ENCODE measurements around the gene TSPAN9. TPM values are rescaled to one million over a fixed set of nuclear protein-coding genes. Genes with fewer than 3 reads are reported as not detected.
A peak's percentile ranks its signal among the peaks of the same experiment; 100 is the strongest.

The TSPAN9 gene
- total RNA-seq, 1 donor from 2014 or later: 23.8 TPM

- peaks cover 17% of the 10 kb centered on the region for H3K4me1 Mint-ChIP-seq
- peak overlapping the region; percentile 71 for H3K27ac Mint-ChIP-seq (ENCODE audit: unreplicated experiment)
- peaks cover 8% of the 10 kb centered on the region for H3K36me3 Mint-ChIP-seq (ENCODE audit: low read depth)
- no peak for TF ChIP-seq CTCF (conservative IDR thresholded peaks at IDR 0.05)
- no peaks in the 10 kb centered on the region for H3K27me3 Mint-ChIP-seq (ENCODE audit: low read depth)
- no peak for DNase-seq (ENCODE audit: low read depth, low spot score)
- H3K4me3 Mint-ChIP-seq: no peak overlapping the region
- peaks cover 6% of the 10 kb centered on the region for H3K9me3 Mint-ChIP-seq
Measured at GRCh38 chr12:3122841-3123678, 45.9 kb downstream of the TSPAN9 start.

- Mint-ChIP-seq H3K36me3 (ENCODE audit: low read depth) (peaks cover 8% of the 10 kb centered on the region), H3K4me3 (no peak overlapping the region), H3K9me3 (peaks cover 6% of the 10 kb centered on the region), H3K4me1 (peaks cover 15% of the 10 kb centered on the region), H3K27me3 (ENCODE audit: low read depth) (no peaks in the 10 kb centered on the region), H3K27ac (ENCODE audit: unreplicated experiment) (no peak overlapping the region)
- no peak for TF ChIP-seq CTCF (conservative IDR thresholded peaks at IDR 0.05)
- DNase-seq (ENCODE audit: low read depth, low spot score): no peak
Measured at GRCh38 chr12:3123729-3124128, 46.5 kb downstream of the TSPAN9 start.

- DNase-seq (ENCODE audit: low read depth, low spot score): no peak
- Mint-ChIP-seq H3K27ac (ENCODE audit: unreplicated experiment) (no peak overlapping the region), H3K27me3 (ENCODE audit: low read depth) (no peaks in the 10 kb centered on the region), H3K36me3 (ENCODE audit: low read depth) (peaks cover 13% of the 10 kb centered on the region), H3K4me3 (no peak overlapping the region), H3K4me1 (peaks cover 13% of the 10 kb centered on the region), H3K9me3 (peaks cover 6% of the 10 kb centered on the region)
- TF ChIP-seq CTCF (conservative IDR thresholded peaks at IDR 0.05): no peak
Measured at GRCh38 chr12:3124917-3125316, 47.7 kb downstream of the TSPAN9 start.

GRCh38 chr12:3125674-3126073 lies 48.5 kb downstream of the TSPAN9 start:
- Mint-ChIP-seq H3K4me3 (peak overlapping the region; percentile 61), H3K27ac (ENCODE audit: unreplicated experiment) (peak overlapping the region; percentile 45), H3K4me1 (peaks cover 16% of the 10 kb centered on the region), H3K27me3 (ENCODE audit: low read depth) (no peaks in the 10 kb centered on the region), H3K36me3 (ENCODE audit: low read depth) (peaks cover 13% of the 10 kb centered on the region), H3K9me3 (peaks cover 6% of the 10 kb centered on the region)
- no peak for TF ChIP-seq CTCF (conservative IDR thresholded peaks at IDR 0.05)
- DNase-seq (ENCODE audit: low read depth, low spot score): no peak

GRCh38 chr12:3127832-3128231 lies 50.7 kb downstream of the TSPAN9 start:
- Mint-ChIP-seq H3K27ac (ENCODE audit: unreplicated experiment) (no peak overlapping the region), H3K4me3 (no peak overlapping the region), H3K4me1 (peaks cover 21% of the 10 kb centered on the region), H3K36me3 (ENCODE audit: low read depth) (peaks cover 13% of the 10 kb centered on the region), H3K9me3 (peaks cover 6% of the 10 kb centered on the region), H3K27me3 (ENCODE audit: low read depth) (no peaks in the 10 kb centered on the region)
- no peak for TF ChIP-seq CTCF (conservative IDR thresholded peaks at IDR 0.05)
- DNase-seq (ENCODE audit: low read depth, low spot score): no peak

Data from neural crest cell (in vitro differentiated cells).